Stimulated activated CD4-positive, alpha-beta T cell treated with anti-CD3 and anti-CD28 coated beads, Interleukin-15, amount 100 ng/mL, for 48 hours (primary cell): Measurements from ENCODE around the gene ZNF345.

ENCODE experiments used
- DNase-seq, 2 donors: peaks; one replicate each; pipeline ENCODE4 v3.0.0-alpha.2; 2020; ENCODE audit warnings: low read depth in 2 of 2

The ZNF345 gene

DNA sequence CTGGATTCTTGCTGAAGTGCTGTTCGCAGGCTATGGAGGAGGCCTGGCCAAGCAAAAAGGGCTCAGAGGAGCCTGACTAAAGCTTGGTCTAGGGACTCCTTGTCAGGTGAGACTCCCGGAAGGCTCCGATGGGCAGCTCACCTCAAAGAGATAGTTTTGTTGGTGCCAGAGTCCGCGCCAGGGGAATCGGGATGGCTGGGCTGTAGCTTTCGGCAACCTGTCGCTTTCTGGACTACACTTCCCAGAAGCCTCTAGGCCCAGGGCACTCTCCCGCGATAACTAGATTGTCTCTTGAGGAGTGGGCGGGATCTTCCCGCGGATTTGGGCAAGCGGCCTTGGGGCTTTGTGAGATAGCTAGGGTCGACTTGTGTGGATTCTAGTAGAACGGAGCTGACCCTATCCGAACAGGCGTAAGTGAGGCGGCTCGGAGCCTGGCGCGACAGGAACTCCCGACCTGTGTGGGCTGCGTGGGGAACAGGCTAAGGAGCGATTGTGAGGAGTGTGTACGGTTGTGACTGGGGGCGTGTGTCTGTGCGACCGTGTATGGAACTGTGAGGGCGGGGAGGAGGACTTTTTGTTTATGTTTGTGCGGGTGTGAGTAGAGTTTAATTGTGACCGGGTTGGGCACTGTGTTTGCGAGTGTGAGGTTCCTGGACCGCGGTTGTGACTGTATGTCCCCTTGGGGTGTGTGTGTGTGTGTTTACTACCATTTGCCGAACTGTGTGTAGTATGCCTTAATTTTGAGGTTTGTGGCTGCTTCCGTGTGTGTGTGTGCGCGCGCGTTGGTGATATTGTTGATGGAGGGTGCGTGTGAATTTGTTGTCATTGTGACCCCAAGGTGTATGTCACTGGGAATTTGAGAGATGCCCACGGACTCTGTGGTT, at the start of gene ZNF345:
TSS of gene ZNF345 (plus strand) at position 318 of the 884 bp plus-strand sequence. CDS start 25,955 bp downstream, outside the sequence.
- DNase-seq = peak; percentile 75 to 79

GRCh38 chr19:36805364-36805763, 45.3 kb upstream of the ZNF345 start:
- no peak for DNase-seq

DNA sequence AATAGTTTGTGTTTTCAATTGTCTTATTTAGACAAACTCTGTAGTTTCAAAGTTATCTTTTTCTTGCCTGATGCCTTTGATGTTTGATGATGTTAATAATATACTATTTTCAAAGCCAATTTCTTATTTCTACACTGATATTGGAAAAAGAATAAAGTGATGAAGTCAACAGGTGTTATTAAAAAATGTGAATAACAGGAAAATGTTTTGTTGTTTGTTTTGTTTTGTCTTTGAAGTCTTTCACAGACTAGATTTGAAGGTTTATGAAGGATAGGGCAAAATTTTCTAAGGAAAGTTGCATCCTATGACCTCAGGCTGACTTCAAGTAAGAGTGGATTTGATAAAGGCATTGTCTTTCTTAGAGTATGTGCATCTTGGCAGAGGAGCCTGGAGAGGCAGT, 43.6 kb upstream of the ZNF345 start:
- DNase-seq = no peak

GRCh38 chr19:36819130-36819630, 31.5 kb upstream of the ZNF345 start:
- DNase-seq = no peak

DNA sequence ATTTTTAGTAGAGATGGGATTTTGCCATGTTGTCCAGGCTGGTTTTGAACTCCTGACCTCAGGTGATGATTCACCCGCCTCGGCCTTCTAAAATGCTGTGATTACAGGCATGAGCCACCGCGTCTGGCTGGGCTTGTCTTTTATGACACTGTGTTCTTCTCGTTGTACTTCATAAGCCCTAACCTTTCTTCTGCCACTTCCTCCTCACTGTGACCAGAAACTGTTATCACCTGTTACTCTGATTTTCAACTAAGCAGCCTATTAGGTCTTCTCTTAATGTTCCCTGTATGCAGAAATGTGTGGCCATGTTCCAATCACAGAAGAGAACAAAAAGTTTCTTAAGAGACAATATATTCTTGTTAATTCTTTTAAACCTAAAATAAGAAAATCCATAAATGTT, 28.9 kb upstream of the ZNF345 start:
- DNase-seq = no peak

DNA sequence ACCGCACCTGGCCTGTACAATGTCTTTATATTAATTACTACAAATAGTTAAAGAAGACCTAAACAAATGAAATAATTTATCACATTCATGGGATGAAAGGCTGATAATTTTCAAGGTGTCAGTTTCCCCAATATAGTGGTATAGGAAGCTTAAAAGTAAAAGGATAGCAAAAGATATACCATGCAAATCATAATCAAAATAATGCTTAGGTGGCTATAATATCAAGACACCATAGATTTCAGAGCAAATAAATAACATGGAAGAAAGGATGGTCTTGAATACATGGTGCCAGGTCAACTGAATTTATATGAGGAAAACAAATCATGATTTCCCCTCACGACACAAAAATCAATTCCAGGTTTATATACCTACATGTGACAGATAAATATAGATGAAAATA, 17.2 kb upstream of the ZNF345 start:
- no peak for DNase-seq

GRCh38 chr19:36837176-36837905, 13.3 kb upstream of the ZNF345 start:
- DNase-seq = no peak

GRCh38 chr19:36837906-36838783, 12.5 kb upstream of the ZNF345 start, which contains the start of gene ZNF790:
TSS of gene ZNF790 (minus strand) at chr19:36838387. CDS start at chr19:36825619, 12,768 bp downstream.
- DNase-seq = peak; percentile 75 to 76

GRCh38 chr19:36838784-36839324, 11.8 kb upstream of the ZNF345 start:
- DNase-seq = no peak

- DNase-seq = no peak
These were observed 2.7 kb upstream of the ZNF345 start for GRCh38 chr19:36847968-36848367.

- DNase-seq = peak; percentile 76 to 83
These were observed 746 bp upstream of the ZNF345 start for GRCh38 chr19:36849701-36850558.

DNA sequence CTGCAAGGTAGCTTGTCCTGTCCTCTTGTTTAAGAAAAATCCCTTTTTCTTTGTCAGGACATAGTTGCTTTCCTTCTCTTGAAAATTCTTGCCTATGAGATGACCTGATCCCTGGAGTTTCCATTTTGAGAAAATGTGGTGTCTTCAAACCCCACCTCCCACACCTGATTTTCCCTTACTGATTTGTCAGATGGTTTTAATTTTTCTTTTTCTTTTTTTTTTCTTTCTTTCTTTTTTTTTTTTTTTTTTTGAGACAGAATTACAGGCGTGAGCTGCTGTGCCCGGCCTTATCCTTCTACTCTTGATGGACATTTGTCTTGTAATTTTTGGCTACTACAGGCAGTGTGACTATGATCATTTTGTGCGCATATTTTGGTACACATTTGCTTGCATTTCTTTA, 1.2 kb downstream of the ZNF345 start:
- DNase-seq = no peak

DNA sequence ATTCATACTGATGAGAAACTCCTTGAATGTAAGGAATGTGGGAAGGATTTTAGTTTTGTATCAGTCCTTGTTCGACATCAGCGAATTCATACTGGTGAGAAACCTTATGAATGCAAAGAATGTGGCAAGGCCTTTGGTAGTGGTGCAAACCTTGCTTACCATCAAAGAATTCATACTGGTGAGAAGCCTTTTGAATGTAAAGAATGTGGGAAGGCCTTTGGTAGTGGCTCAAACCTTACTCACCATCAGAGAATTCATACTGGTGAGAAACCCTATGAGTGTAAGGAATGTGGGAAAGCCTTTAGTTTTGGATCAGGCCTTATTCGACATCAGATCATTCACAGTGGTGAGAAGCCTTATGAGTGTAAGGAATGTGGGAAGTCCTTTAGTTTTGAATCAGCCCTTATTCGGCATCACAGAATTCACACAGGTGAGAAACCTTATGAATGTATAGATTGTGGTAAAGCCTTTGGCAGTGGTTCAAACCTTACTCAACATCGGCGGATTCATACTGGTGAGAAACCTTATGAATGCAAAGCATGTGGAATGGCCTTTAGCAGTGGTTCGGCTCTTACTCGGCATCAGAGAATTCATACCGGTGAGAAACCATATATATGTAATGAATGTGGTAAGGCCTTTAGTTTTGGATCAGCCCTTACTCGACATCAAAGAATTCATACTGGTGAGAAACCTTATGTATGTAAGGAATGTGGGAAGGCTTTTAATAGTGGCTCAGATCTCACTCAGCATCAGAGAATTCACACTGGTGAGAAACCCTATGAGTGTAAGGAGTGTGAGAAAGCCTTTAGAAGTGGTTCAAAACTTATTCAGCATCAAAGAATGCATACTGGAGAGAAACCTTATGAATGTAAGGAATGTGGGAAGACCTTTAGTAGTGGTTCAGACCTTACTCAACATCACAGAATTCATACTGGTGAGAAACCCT, 26.6 kb downstream of the ZNF345 start:
- DNase-seq = no peak

- no peak for DNase-seq
These were observed 41.2 kb downstream of the ZNF345 start for GRCh38 chr19:36891768-36892357.

- DNase-seq = no peak
These were observed 44.2 kb downstream of the ZNF345 start for GRCh38 chr19:36894849-36895383.

DNA sequence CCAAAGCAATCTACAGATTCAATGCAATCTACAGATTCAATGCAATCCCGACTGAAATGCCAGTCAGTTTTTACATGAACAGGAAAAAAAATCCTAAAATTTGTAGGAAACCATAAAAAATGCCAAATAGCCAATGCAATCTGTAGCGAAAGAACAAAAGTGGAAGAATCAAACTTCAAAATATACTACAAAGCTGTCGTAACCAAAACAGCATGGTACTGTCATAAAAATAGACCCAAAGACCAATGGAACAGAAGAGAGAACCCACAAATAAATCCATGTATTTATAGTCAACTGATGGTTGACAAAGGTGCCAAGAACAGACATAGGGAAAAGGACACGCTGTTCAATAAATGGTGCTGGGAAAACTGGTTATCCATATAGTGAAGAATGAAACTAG, 47.7 kb downstream of the ZNF345 start:
- DNase-seq = no peak

DNA sequence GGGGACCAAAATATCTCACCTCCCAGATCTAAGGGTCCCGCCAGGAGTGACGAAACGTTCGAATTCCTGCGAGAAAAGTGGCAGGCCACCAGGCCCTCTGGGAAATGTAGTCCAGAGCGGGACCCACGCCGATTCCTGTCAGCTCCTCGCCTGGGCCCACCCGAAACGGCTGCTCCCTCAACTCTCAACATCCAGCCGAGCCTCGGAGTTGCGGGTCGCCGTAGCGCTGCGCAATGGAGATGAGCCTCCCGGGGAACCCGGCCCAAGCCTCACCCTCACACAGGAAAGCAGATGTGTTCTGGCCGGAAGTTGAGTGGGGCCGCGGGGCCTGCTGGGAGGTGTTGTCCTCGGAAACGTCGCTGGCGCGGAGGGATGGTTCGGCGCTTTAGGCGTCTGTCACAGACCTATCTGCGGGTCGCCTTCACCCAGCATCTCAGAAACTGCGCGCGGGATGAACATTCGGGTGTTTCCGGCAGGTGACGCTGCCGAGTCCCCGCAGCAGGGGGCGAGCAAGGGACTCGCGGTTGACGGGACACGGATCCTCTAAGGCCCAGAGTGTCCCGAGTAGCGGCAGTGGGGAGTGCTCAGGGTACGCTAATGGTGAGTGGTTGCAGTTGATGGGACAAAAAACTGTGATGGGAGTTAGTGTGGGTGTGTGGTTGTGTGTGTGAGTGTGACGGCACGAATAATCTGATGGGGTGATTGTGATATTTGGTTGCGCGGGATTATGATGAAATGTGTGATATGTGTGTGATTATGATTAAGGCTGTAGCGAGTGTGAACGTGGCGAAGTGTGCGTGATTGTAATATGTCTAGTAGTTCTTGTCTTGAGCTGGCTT, 65.5 kb downstream of the ZNF345 start, which contains the start of the genes ZNF568 and ZNF829:
TSS of gene ZNF568 (plus strand) at position 341 of the 839 bp plus-strand sequence. CDS start 6,439 bp downstream, outside the sequence.
TSS of gene ZNF829 (minus strand) at position 300 of the 839 bp plus-strand sequence. CDS start 1,124 bp downstream, outside the sequence.
- DNase-seq = peak; percentile 88 to 89
